Measurements from ENCODE around the gene UBAC1.
"Not testable (repeated sequence)": the region's sequence is repeated elsewhere in the genome, so short reads cannot be mapped to it uniquely, and the experiment has no call there.

Gene UBAC1

DNA sequence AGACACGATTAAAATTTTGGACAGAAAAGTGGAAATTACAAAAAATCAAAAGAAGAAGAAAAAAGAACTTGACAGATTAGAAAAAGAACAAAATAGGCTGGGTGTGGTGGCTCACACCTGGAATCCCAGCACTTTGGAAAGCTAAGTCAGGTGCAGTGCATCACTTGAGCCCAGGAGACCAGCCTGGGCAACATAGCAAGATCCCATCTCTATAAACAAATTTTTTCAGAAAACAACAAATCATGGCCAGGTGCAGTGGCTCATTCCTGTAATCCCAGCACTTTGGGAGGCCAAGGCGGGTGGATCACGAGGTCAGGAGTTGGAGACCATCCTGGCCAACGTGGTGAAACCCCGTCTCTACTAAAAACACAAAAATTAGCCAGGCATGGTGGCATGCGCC lies 68.8 kb downstream of the UBAC1 start:
- DNase-seq, result not testable (repeated sequence)

DNA sequence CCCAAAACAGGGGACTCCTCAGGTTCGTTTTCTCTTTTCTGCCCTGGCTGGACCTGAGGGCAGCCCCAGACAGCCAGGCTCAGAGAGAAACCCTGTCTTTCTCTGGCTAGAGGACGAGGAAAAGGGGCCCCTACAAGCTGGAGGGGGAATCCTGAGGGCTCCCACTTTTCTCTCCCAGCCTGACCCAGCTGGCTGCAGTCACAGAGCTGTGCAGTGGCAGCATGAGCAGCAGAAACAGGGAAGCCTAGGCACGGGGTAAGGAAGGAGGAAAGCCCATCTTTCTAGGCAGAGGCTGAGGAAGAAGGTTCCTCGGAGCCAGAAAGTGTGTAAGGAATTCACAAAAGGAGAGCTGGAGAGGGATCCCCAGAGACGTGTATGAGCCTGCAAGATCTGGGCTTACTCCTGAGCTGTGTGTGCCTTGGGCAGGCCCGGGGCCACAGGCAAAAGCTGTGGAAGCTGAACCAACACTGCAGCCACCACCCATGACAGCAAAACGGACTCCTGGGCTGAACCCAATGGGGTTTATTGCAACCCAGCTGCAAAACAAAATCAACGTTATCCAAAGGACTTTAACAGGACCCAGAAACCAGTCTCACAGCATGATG lies 70.0 kb downstream of the UBAC1 start:
- no peak for DNase-seq

DNA sequence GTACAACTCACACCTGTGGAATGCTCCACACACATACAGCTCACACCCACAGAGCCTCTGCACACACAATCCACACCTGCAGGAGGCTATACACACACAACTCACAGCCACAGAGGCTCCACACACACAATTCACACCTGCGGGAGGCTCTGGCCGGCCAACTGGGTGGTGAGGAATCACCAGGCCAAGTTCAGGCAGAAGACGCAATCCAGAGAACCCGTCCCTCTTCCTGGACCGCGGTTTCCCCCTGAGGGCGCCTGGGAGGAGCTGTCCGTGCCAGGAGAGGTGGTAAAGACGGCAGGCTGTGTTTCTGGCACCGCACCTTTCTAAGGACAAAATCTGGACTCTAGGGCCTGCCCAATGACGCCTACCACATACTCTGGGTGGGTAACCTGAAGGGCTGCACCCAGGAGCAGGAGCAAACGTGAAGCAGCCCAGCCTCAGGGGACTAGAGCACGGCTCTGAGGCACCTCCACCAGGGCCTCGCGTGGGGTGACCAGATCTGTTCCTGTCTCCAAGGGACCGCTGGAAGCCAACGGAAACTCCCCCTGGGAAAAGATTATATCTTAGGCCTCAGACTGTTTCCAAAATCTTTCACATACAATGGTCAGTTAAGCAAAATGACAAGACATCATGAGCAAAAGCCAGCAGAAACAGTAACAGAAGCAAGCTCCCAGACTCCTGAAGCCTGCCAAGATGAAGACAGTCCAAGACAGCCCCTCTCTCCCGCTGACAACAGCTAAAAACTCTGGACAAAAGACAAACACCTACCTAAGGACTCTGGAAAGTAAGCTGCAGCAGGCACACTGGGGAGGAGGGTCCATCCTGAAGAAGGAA lies 70.8 kb downstream of the UBAC1 start:
- no peak for DNase-seq

DNA sequence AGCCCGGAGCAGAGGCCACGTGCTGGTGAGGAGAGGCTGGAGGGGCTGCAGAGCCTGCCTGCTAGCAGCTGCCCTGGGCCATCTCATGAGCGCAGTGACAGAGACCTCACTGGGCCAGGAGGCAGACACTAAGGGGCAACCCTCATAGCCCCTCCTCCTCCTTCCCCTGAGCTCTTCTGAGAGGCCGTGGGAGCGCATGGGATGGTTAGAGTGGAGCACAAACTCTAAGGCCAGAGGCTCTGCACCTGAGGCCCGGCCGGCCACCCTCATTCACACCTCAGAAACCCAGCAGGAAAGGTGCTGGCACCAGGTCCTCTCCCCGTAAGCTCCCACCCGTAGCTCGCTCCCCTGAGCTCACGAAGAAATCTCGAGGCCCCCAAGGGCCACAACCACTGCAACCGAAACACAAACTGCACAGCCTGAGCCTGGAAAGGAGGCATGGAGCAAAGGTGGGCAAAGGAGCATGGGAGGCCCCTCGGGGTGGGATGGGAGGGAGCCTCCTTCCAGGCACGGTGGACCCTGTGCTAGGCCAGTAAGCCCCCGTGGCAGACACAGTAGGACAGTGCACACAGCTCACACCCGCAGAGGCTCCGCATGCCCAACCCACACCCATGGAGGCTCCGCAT lies 71.5 kb downstream of the UBAC1 start:
- no peak for DNase-seq

DNA sequence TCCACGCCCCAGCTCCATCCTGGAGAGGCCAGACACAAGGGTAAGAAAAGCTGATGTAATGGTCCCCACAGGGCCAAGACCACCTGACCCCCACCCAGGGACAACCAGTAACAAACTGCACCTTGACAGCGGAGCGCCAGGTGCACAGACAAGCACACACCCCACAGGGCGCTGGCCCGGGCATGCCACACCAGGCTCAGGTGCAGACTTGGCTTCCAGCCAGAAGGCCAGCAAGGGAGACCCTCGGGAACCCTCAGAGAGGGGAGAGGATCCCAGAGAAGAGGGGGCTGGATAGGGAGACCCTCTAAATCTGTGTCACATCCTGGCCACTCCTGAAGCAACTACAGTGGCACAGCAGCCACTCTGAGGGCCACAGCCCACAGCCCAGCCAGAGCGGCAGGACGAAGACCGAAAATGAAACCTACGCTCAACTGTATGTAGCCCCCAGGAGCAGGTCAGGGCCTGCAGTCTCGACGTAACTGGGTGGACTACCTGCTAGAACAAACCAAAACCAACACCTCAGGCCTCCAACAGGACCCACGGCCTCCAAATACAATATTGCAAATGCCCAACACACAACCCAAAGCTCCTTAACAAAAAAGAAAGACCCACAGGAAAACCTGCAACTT lies 72.3 kb downstream of the UBAC1 start:
- peak; percentile 84 for DNase-seq

DNA sequence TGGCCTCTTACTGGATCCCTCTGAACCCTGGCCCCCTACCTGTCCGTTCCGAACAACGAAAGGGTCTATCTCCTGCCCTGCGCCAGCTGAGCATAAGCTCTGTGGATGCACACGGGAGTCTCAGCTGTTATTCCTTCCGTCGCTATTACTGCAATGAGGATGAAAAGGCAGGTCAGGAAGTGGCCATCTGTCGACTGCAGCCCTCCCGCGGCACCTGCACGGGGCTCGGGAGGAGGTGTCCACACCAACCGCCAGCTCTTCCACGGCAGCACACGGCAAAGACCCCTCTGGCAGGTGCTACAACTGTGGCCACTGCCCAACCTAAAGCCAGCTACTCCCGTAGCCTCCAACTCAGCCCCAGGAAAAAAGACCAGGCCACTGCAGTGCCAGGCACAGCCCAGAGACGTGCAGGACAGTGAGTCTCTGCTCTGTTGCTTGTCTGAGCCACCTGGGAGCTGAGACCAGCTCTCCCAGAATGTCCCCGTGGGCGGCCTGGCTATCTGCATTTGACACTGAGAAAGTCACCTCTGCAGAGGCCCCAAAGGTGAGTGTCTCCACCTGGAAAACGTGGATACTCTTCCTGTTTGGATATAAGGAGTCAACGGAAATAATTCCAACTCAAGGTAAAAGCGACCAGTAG lies 72.9 kb downstream of the UBAC1 start:
- DNase-seq, result no peak

DNA sequence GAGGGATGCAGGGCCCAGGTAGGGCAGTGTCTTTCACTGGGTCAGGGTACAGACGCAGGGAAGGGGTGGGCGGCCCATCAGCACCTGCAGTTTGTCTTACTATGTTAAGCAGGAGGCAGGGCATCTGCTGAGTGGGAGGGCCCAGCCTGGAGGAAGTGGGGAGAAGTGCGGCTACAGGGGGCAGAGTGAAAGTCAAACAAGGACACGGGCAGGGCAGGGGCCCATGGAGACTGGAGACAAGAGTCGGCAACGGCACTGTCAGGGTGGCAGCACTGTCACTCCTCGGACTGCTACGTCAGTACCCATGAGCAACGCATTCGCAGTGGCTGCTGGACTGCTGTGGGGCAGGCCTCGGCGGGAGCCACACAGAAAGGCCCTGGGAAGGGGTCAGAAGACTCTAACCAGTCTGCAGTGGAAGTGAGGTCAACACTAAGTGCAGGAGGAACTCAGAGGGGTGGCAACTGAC lies 73.6 kb downstream of the UBAC1 start:
- DNase-seq, result no peak

DNA sequence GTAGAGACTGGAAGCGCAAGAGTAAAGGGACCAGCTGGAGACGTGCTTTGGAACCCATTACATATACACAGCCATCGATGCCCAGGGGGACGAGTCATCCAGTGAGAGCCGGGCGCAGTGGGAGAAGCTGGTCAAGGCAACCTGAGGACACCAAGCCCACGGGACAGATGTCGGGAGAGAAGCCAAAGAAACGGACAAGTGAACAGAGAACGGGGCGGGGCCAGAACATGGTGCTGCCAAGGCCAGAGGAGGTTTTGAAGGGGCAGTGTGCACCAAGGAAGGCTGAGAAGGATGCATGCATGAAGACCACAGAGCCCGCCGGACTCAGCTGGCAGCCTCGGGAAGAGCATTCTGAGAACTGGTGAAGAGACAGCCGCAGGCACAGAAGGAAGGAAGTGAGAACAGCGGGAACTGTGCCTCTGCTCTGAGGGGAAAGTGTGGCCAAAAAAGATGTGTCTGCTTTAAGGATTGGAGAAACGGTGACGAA lies 74.1 kb downstream of the UBAC1 start:
- DNase-seq, result no peak

DNA sequence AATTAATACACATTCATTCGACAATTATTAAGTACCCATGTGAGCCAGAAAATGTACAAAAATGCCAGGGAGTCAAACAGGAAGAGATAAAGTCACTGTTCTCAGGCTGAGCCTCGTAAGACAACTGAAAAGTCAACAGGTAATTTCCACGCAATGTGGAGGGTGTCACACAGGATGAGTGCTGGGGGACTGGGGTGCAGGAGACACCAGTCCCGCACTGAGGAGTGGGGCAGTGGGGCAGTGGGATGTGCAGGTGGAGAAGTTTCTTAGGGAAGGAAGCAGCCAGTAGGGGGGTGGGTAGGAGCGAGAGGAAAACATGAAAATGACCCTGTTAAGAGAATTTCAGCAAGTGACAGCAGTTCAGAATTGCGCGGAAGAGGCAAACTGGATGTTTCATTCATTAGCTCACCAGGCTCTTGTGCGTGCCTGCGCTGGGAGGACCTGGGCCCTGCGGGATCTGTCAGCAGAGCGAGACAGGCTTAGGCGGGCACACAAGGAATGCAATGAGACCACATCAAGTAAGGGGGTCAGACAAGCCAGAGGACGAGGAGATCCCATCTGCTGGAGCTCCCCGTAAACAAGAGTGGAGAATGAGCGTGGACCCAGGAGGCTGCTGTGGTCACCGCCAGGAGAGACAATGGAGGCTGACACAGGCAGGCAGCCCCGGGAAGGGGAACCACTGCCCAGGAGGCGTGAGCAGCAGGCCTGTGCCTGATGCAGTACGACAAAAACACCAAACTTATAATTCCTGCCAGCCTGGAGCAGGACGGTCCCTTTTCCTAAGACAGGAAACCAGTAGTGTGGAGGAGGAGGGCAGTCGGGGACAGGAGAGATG lies 74.8 kb downstream of the UBAC1 start:
- DNase-seq, result no peak

DNA sequence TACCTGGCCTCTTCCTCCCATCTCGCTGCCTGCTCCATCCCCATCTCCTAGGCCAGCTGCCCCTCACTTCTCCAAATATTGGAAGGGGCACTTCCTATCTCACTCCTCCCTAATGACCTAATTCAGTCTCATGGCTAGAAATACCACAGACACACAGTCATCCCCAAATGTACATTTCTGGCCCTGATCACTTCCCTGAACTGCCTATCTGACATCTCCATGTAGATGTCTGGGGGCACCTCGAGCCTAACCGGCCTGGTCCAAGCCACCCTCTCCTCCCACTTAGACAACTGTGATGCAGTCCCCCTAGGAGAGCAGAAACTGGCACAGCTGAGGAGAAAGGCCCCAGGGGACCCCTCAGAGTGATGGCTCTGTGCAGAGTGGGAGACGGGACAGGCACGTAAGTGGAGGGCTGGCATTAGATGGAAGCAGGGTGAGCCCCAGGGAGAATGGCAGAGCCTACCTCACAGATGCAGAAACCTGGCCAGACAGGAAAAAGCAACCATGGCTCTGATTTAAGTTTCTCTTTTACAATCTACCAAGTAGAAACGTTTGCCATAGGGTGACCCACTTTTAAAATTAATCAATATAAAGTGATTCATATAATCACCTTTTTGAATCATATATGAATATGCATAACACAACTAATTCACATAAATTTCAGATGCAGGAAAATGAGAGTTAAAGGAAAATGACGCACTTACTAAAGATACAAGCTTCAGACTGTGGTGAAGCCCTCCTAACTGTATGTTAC lies 75.9 kb downstream of the UBAC1 start:
- no peak for DNase-seq

DNA sequence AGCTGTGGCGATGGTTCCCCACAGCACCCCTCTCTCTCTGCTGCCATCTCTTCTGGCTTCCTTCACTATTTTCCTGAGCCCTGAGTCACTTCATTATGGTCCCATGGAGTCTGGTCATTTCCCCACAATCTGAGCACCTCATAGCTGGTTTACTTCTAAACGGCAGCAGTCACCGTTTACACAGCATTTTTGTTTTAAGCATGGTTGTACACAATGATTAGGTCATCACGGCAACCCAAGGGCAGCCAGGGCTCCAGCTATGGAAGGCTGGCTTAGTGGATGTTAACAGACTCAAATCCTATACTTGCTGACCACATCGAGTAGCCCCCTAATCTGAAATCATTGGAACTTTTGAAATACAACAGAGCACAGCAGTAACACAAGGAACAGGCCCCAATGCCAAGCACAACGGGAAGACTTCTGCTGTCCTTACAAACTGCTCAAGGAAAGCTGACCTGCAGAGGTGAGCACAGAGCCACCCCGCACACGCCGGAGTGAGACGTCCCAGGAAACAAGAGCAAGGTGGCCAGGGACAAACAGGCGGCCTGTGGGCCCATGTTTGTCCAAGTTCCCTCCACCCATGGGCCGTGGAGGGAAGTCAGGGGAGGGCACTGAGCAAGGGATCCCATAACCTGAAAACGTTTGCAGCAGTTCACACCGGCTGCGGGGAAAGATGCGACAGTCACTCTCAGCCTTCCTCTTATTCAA lies 76.7 kb downstream of the UBAC1 start:
- no peak for DNase-seq

DNA sequence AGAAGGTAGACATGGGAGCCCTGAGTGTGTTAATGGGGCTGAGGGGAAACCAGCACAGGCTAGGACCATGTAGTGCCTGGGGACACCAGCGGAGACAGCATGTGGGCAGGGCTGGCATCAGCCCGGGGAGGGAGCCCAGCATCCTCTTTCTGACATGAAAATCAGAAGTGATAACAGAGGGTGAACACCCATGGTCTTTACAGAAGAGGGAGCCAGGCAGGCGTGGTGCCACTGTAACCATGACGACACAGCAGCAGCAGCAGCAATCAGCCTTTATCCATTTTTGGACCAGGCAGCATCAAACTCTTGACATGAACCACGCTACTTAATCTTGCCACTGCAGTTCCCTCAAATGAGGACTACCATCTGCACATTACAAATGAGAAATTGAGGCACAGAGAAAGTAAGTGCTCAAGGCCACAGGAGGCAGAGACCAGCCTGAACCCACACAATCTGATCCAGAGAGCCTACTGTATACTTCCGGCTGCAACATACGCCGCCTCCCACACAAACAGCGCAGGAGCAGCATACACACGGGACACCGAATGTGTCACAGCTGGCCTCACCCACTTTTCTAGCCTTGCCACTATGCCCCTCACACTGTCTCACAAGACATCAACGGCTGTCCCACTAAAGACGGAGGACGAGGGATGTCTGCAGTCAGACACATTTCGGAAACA lies 77.6 kb downstream of the UBAC1 start:
- DNase-seq, result no peak
